OCI-LY7 (cell line): Measurements from ENCODE around the gene TUSC2.

Source experiments
- CTCF ChIP-seq: fragments of 200-600 bp; sonication (generic); conservative IDR thresholded peaks from 2 replicates; pipeline ENCODE4 v1.5.1; 2014; ENCODE audit warnings: mild to moderate bottlenecking, antibody characterized with exemption, low read length, moderate library complexity, mixed read lengths
- EZH2phosphoT487 ChIP-seq: fragments of 200-600 bp; sonication (generic); IDR thresholded peaks from 2 replicates; pipeline ENCODE4 v1.6.1; 2018; ENCODE audit warnings: low read depth, borderline replicate concordance, mild to moderate bottlenecking, mixed run types, antibody characterized with exemption, low read length, moderate library complexity, mixed read lengths

GRCh38 chr3:50336452-50337174, 8.6 kb upstream of the TUSC2 start:
- TF ChIP-seq CTCF (no peak), EZH2phosphoT487 (no peak)
